ENCODE measurements around the gene NPEPL1. TPM values are rescaled to one million over a fixed set of nuclear protein-coding genes. Genes with fewer than 3 reads are reported as not detected.
"Not testable (repeated sequence)": the region's sequence is repeated elsewhere in the genome, so short reads cannot be mapped to it uniquely, and the experiment has no call there.

Gene NPEPL1
- total RNA-seq, 1 donor from 2014 or later = 22.9 TPM

GRCh38 chr20:58717278-58718091, 24.9 kb downstream of the NPEPL1 start:
- H3K27me3 Mint-ChIP-seq (ENCODE audit: insufficient read depth) = peaks cover 4% of the 10 kb centered on the region
- no peak for DNase-seq (ENCODE audit: low spot score)
- H3K9me3 Mint-ChIP-seq = no peaks in the 10 kb centered on the region
- intact Hi-C loops (cut with micrococcal nuclease) = no loop called here
- H3K27ac Mint-ChIP-seq = no peak overlapping the region
- H3K36me3 Mint-ChIP-seq (ENCODE audit: low read depth) = no peaks in the 10 kb centered on the region
- no peak overlapping the region for H3K4me3 Mint-ChIP-seq
- no peaks in the 10 kb centered on the region for H3K4me1 Mint-ChIP-seq (ENCODE audit: low read depth)

- intact Hi-C loops (cut with micrococcal nuclease) = no loop called here
- DNase-seq (ENCODE audit: low spot score) = no peak
Measured at GRCh38 chr20:58718121-58718563, 25.5 kb downstream of the NPEPL1 start.

GRCh38 chr20:58718729-58719128, 26.1 kb downstream of the NPEPL1 start:
- no peaks in the 10 kb centered on the region for H3K36me3 Mint-ChIP-seq (ENCODE audit: low read depth)
- no peaks in the 10 kb centered on the region for H3K9me3 Mint-ChIP-seq
- H3K4me1 Mint-ChIP-seq (ENCODE audit: low read depth) = no peaks in the 10 kb centered on the region
- no peak overlapping the region for H3K4me3 Mint-ChIP-seq
- peaks cover 13% of the 10 kb centered on the region for H3K27me3 Mint-ChIP-seq (ENCODE audit: insufficient read depth)
- H3K27ac Mint-ChIP-seq = no peak overlapping the region
- no peak for DNase-seq (ENCODE audit: low spot score)
- intact Hi-C loops (cut with micrococcal nuclease) = no loop called here

More at GRCh38 chr20:58718121-58718563, 25.5 kb downstream of the NPEPL1 start:
- no peaks in the 10 kb centered on the region for H3K36me3 Mint-ChIP-seq (ENCODE audit: low read depth)
- peaks cover 7% of the 10 kb centered on the region for H3K27me3 Mint-ChIP-seq (ENCODE audit: insufficient read depth)
- no peaks in the 10 kb centered on the region for H3K9me3 Mint-ChIP-seq
- H3K4me3 Mint-ChIP-seq = no peak overlapping the region
- no peaks in the 10 kb centered on the region for H3K4me1 Mint-ChIP-seq (ENCODE audit: low read depth)
- H3K27ac Mint-ChIP-seq = no peak overlapping the region

GRCh38 chr20:58719258-58719657, 26.7 kb downstream of the NPEPL1 start:
- Mint-ChIP-seq H3K4me1 (ENCODE audit: low read depth) (no peaks in the 10 kb centered on the region), H3K27ac (no peak overlapping the region), H3K9me3 (peaks cover under 1% of the 10 kb centered on the region), H3K4me3 (no peak overlapping the region), H3K36me3 (ENCODE audit: low read depth) (no peaks in the 10 kb centered on the region), H3K27me3 (ENCODE audit: insufficient read depth) (peaks cover 17% of the 10 kb centered on the region)
- intact Hi-C loops (cut with micrococcal nuclease) = no loop called here
- no peak for DNase-seq (ENCODE audit: low spot score)

GRCh38 chr20:58719971-58720371, 27.4 kb downstream of the NPEPL1 start:
- Mint-ChIP-seq H3K27ac (no peak overlapping the region), H3K4me1 (ENCODE audit: low read depth) (no peaks in the 10 kb centered on the region), H3K27me3 (ENCODE audit: insufficient read depth) (peaks cover 24% of the 10 kb centered on the region), H3K9me3 (peaks cover 8% of the 10 kb centered on the region), H3K36me3 (ENCODE audit: low read depth) (no peaks in the 10 kb centered on the region), H3K4me3 (no peak overlapping the region)
- intact Hi-C loops (cut with micrococcal nuclease) = no loop called here
- no peak for DNase-seq (ENCODE audit: low spot score)

GRCh38 chr20:58720890-58721289, 28.3 kb downstream of the NPEPL1 start:
- no peaks in the 10 kb centered on the region for H3K4me1 Mint-ChIP-seq (ENCODE audit: low read depth)

GRCh38 chr20:58721951-58722778, 29.6 kb downstream of the NPEPL1 start:
- peaks cover 8% of the 10 kb centered on the region for H3K9me3 Mint-ChIP-seq
- intact Hi-C loops (cut with micrococcal nuclease) = no loop called here
- H3K27me3 Mint-ChIP-seq (ENCODE audit: insufficient read depth) = peaks cover 28% of the 10 kb centered on the region
- H3K27ac Mint-ChIP-seq = no peak overlapping the region
- DNase-seq (ENCODE audit: low spot score) = no peak
- no peaks in the 10 kb centered on the region for H3K36me3 Mint-ChIP-seq (ENCODE audit: low read depth)
- H3K4me1 Mint-ChIP-seq (ENCODE audit: low read depth) = no peaks in the 10 kb centered on the region
- no peak overlapping the region for H3K4me3 Mint-ChIP-seq

More at GRCh38 chr20:58720890-58721289, 28.3 kb downstream of the NPEPL1 start:
- Mint-ChIP-seq H3K9me3 (peaks cover 8% of the 10 kb centered on the region), H3K27me3 (ENCODE audit: insufficient read depth) (peaks cover 24% of the 10 kb centered on the region), H3K27ac (no peak overlapping the region), H3K36me3 (ENCODE audit: low read depth) (no peaks in the 10 kb centered on the region), H3K4me3 (no peak overlapping the region)
- intact Hi-C loops (cut with micrococcal nuclease) = no loop called here
- DNase-seq (ENCODE audit: low spot score) = no peak

GRCh38 chr20:58722877-58723627, 30.5 kb downstream of the NPEPL1 start:
- Mint-ChIP-seq H3K36me3 (ENCODE audit: low read depth) (no peaks in the 10 kb centered on the region), H3K27me3 (ENCODE audit: insufficient read depth) (peaks cover 36% of the 10 kb centered on the region), H3K27ac (no peak overlapping the region), H3K4me1 (ENCODE audit: low read depth) (no peaks in the 10 kb centered on the region), H3K9me3 (peaks cover 8% of the 10 kb centered on the region), H3K4me3 (no peak overlapping the region)
- intact Hi-C loops (cut with micrococcal nuclease) = no loop called here
- no peak for DNase-seq (ENCODE audit: low spot score)

GRCh38 chr20:58723628-58723984, 31.0 kb downstream of the NPEPL1 start:
- no peaks in the 10 kb centered on the region for H3K36me3 Mint-ChIP-seq (ENCODE audit: low read depth)
- no peak overlapping the region for H3K4me3 Mint-ChIP-seq
- no peaks in the 10 kb centered on the region for H3K4me1 Mint-ChIP-seq (ENCODE audit: low read depth)
- peaks cover 8% of the 10 kb centered on the region for H3K9me3 Mint-ChIP-seq
- intact Hi-C loops (cut with micrococcal nuclease) = no loop called here
- H3K27ac Mint-ChIP-seq = no peak overlapping the region
- peaks cover 37% of the 10 kb centered on the region for H3K27me3 Mint-ChIP-seq (ENCODE audit: insufficient read depth)
- DNase-seq (ENCODE audit: low spot score) = no peak

- H3K27ac Mint-ChIP-seq; intact Hi-C loops (cut with micrococcal nuclease); DNase-seq (ENCODE audit: low spot score); H3K36me3 Mint-ChIP-seq (ENCODE audit: low read depth); H3K9me3 Mint-ChIP-seq; H3K4me1 Mint-ChIP-seq (ENCODE audit: low read depth); H3K4me3 Mint-ChIP-seq: not testable (repeated sequence)
- peaks cover 47% of the 10 kb centered on the region for H3K27me3 Mint-ChIP-seq (ENCODE audit: insufficient read depth)
Measured at GRCh38 chr20:58726156-58726555, 33.6 kb downstream of the NPEPL1 start.

- intact Hi-C loops (cut with micrococcal nuclease) = no loop called here
- no peak overlapping the region for H3K27ac Mint-ChIP-seq
- H3K27me3 Mint-ChIP-seq (ENCODE audit: insufficient read depth) = peaks cover 31% of the 10 kb centered on the region
Measured at GRCh38 chr20:58731192-58731591, 38.6 kb downstream of the NPEPL1 start.

GRCh38 chr20:58737198-58737597, 44.6 kb downstream of the NPEPL1 start:
- Mint-ChIP-seq H3K36me3 (ENCODE audit: low read depth) (no peaks in the 10 kb centered on the region), H3K4me3 (no peak overlapping the region), H3K27ac (no peak overlapping the region), H3K4me1 (ENCODE audit: low read depth) (no peaks in the 10 kb centered on the region), H3K9me3 (no peaks in the 10 kb centered on the region), H3K27me3 (ENCODE audit: insufficient read depth) (peaks cover 22% of the 10 kb centered on the region)
- no peak for DNase-seq (ENCODE audit: low spot score)
- intact Hi-C loops (cut with micrococcal nuclease) = no loop called here

More at GRCh38 chr20:58731192-58731591, 38.6 kb downstream of the NPEPL1 start:
- Mint-ChIP-seq H3K9me3 (no peaks in the 10 kb centered on the region), H3K4me3 (no peak overlapping the region), H3K4me1 (ENCODE audit: low read depth) (no peaks in the 10 kb centered on the region), H3K36me3 (ENCODE audit: low read depth) (no peaks in the 10 kb centered on the region)
- DNase-seq (ENCODE audit: low spot score) = no peak
